Measurements from ENCODE around the gene HMGB1. TPM values are rescaled to one million over a fixed set of nuclear protein-coding genes. Genes with fewer than 3 reads are reported as not detected.
A peak's percentile ranks its signal among the peaks of the same experiment; 100 is the strongest.
"Not testable (repeated sequence)": the region's sequence is repeated elsewhere in the genome, so short reads cannot be mapped to it uniquely, and the experiment has no call there.

Gene HMGB1
- total RNA-seq, 4 donors from 2014 or later: 105 to 255 (median 186) TPM

GRCh38 chr13:30463787-30464495, 1.8 kb downstream of the HMGB1 start:
- DNase-seq (ENCODE audit: low spot score in 2 of 2): peak; percentile 18 to 50
- Histone ChIP-seq H3K4me1 (peaks cover 0 to 45% (median 24%) of the 10 kb centered on the region in 4 donors), H3K9me3 (no peaks in the 10 kb centered on the region), H3K36me3 (peaks cover 0 to 11% (median 0%) of the 10 kb centered on the region in 3 donors), H3K27ac (peak overlapping the region; percentile 94 to 99 (median 98)), H3K27me3 (no peaks in the 10 kb centered on the region), H3K4me3 (peak overlapping the region; percentile 59 to 100 (median 76))
- TF ChIP-seq POLR2A (IDR thresholded peaks at IDR 0.05): no peak
- TF ChIP-seq EP300 (IDR thresholded peaks at IDR 0.05): peak in 1 of 2 donors; percentile 62
- 0 to 1% methylated on average over 25 to 27 of the region's 32 CpGs for WGBS, 2 donors

DNA sequence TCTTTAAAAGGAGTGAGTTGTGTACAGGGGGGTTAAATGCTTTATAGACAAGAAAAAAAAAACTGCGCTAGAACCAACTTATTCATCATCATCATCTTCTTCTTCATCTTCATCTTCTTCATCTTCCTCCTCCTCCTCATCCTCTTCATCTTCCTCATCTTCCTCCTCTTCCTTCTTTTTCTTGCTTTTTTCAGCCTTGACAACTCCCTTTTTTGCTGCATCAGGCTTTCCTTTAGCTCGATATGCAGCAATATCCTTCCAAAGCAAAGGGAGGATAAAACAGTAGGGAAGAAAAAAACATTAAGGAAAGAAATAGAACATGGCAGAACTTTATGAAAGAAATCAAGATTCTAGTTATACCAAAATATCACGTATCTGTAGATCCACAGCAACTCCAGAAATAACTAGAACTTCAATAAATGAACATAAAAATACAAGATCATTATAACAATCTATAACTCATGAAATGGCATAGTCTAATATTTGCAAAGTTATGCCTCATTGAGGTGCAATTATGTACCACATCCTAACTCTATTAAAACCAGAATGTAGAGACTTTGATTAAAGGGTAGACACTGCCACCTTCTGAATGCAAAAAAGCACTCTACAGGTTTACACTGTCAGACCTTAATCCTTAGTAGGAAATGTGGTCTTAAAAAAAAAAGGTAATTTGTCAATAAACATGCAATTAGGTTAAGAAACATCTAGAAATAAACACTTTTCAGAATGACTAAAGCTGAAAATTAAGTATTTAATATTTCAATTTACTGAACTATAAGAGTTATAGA, 4.3 kb downstream of the HMGB1 start:
- not testable (repeated sequence) for DNase-seq (ENCODE audit: low spot score in 2 of 2); H3K27me3 ChIP-seq; H3K9me3 ChIP-seq; H3K4me3 ChIP-seq
- Histone ChIP-seq H3K27ac (peak overlapping the region in 2 of 4 donors; percentile 98 to 99), H3K36me3 (peaks cover 0 to 11% (median 4%) of the 10 kb centered on the region in 3 donors), H3K4me1 (peaks cover 0 to 47% (median 23%) of the 10 kb centered on the region in 4 donors)
- TF ChIP-seq, protein P1, sequence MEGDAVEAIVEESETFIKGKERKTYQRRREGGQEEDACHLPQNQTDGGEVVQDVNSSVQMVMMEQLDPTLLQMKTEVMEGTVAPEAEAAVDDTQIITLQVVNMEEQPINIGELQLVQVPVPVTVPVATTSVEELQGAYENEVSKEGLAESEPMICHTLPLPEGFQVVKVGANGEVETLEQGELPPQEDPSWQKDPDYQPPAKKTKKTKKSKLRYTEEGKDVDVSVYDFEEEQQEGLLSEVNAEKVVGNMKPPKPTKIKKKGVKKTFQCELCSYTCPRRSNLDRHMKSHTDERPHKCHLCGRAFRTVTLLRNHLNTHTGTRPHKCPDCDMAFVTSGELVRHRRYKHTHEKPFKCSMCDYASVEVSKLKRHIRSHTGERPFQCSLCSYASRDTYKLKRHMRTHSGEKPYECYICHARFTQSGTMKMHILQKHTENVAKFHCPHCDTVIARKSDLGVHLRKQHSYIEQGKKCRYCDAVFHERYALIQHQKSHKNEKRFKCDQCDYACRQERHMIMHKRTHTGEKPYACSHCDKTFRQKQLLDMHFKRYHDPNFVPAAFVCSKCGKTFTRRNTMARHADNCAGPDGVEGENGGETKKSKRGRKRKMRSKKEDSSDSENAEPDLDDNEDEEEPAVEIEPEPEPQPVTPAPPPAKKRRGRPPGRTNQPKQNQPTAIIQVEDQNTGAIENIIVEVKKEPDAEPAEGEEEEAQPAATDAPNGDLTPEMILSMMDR (IDR thresholded peaks at IDR 0.05): peak; percentile 31 to 59 (median 44)
- 81 to 83% methylated on average over 3 of the region's 3 CpGs for WGBS, 2 donors

- Histone ChIP-seq H3K36me3 (peaks cover 0 to 8% (median 4%) of the 10 kb centered on the region in 3 donors), H3K27ac (no peak overlapping the region), H3K4me1 (peaks cover 0 to 31% (median 11%) of the 10 kb centered on the region in 4 donors), H3K27me3 (no peaks in the 10 kb centered on the region), H3K4me3 (no peak overlapping the region), H3K9me3 (no peaks in the 10 kb centered on the region)
- DNase-seq (ENCODE audit: low spot score in 2 of 2): no peak
- WGBS, 2 donors: 77 to 81% methylated on average over 3 of the region's 3 CpGs
- TF ChIP-seq POLR2A (IDR thresholded peaks at IDR 0.05): no peak
- TF ChIP-seq, protein P1 (IDR thresholded peaks at IDR 0.05): no peak
- no peak for TF ChIP-seq EP300 (IDR thresholded peaks at IDR 0.05)
These were observed 8.3 kb downstream of the HMGB1 start for GRCh38 chr13:30457306-30457891.

GRCh38 chr13:30456290-30456689, 9.4 kb downstream of the HMGB1 start:
- peaks cover 0 to 4% (median 0%) of the 10 kb centered on the region in 3 donors for H3K36me3 ChIP-seq
- no peak for TF ChIP-seq POLR2A (IDR thresholded peaks at IDR 0.05)
- no peak for TF ChIP-seq EP300 (IDR thresholded peaks at IDR 0.05)
- TF ChIP-seq, protein P1 (IDR thresholded peaks at IDR 0.05): no peak
- WGBS, 2 donors: 49 to 55% methylated on average over 3 of the region's 3 CpGs
- no peaks in the 10 kb centered on the region for H3K9me3 ChIP-seq
- peaks cover 0 to 20% (median under 1%) of the 10 kb centered on the region in 4 donors for H3K4me1 ChIP-seq
- no peak overlapping the region for H3K4me3 ChIP-seq
- peak overlapping the region in 2 of 4 donors; percentile 24 to 37 for H3K27ac ChIP-seq
- no peaks in the 10 kb centered on the region for H3K27me3 ChIP-seq
- DNase-seq (ENCODE audit: low spot score in 2 of 2): no peak

DNA sequence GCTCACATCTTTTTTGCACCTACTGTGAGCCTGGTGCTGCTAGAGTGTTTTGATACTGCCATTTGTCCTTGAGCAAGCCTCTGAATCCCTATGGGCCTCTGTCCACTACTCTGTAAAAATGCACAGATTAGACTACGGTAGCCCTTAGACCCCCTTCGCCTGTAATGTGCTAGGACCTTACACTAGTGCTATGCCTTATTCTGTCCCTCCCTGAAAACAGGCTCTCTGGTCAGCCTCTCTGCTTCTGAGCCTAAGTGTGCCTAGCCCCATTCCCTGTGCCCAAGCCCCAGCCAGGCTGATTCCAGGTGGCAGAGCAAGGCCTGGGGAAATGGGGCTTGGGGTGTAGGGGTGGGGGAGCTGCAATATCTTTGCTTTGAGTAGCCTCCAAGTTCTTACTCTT, 10.7 kb downstream of the HMGB1 start:
- Histone ChIP-seq H3K4me1 (peaks cover 0 to 19% (median 0%) of the 10 kb centered on the region in 4 donors), H3K9me3 (no peaks in the 10 kb centered on the region), H3K27ac (no peak overlapping the region), H3K4me3 (no peak overlapping the region), H3K27me3 (no peaks in the 10 kb centered on the region), H3K36me3 (peaks cover 0 to 4% (median 0%) of the 10 kb centered on the region in 3 donors)
- 67 to 82% methylated on average over 2 of the region's 2 CpGs for WGBS, 2 donors
- DNase-seq (ENCODE audit: low spot score in 2 of 2): no peak
- TF ChIP-seq, protein P1 (IDR thresholded peaks at IDR 0.05): no peak
- TF ChIP-seq EP300 (IDR thresholded peaks at IDR 0.05): no peak
- no peak for TF ChIP-seq POLR2A (IDR thresholded peaks at IDR 0.05)
